Tibial nerve (tissue), 4 donors: ENCODE results near the gene CLEC18A.

Source experiments
- CTCF ChIP-seq, 5 experiments: fragments of 200-600 bp in 3 of 5; fragments of 450-650 bp in 2 of 5; sonication (generic) in 3 of 5; IDR thresholded peaks; one replicate each; pipeline ENCODE4 v1.5.1; 2016 to 2019; ENCODE audit warnings: antibody characterized with exemption in 5 of 5, mild to moderate bottlenecking in 3 of 5, moderate library complexity in 2 of 5
- EP300 ChIP-seq, 2 donors: sonication (generic); formaldehyde crosslinking; IDR thresholded peaks; one replicate each; pipeline ENCODE4 v1.6.1; 2017; ENCODE audit warnings: antibody characterized with exemption in 2 of 2, mild to moderate bottlenecking in 1 of 2
- POLR2A ChIP-seq, 2 donors: fragments of 450-650 bp; IDR thresholded peaks; one replicate each; pipeline ENCODE4 v1.6.1; 2017; ENCODE audit warnings: antibody characterized with exemption in 2 of 2, mild to moderate bottlenecking in 2 of 2, moderate library complexity in 2 of 2

GRCh38 chr16:69936252-69936651, 14.9 kb upstream of the CLEC18A start:
- TF ChIP-seq CTCF (IDR thresholded peaks at IDR 0.05) (no peak), POLR2A (IDR thresholded peaks at IDR 0.05) (no peak), EP300 (IDR thresholded peaks at IDR 0.05) (no peak)
